Mammary epithelial cell (primary cell): ENCODE data around the gene CERS1.

Experiments used
- CTCF ChIP-seq, 2 donors: IDR thresholded peaks in 1 of 2; conservative IDR thresholded peaks in 1 of 2; 2 replicates each; pipeline ENCODE4 v1.5.1; 2011 to 2012; ENCODE audit warnings: inconsistent platforms in 2 of 2, low read length in 2 of 2, mild to moderate bottlenecking in 2 of 2, control low read depth in 1 of 2, low read depth in 1 of 2; ENCODE audit not compliant: insufficient read depth in 1 of 2; ENCODE audit errors: extremely low read depth in 1 of 2
- EZH2 ChIP-seq: IDR thresholded peaks from 2 replicates; pipeline ENCODE4 v1.6.1; 2012; ENCODE audit warnings: low read length, inconsistent platforms, borderline replicate concordance

- TF ChIP-seq CTCF (conservative IDR thresholded peaks at IDR 0.05 in 1 of 2, IDR thresholded peaks at IDR 0.05 in 1 of 2; ENCODE audit: extremely low read depth in 1 of 2, insufficient read depth in 1 of 2, low read depth in 1 of 2, low read length in 2 of 2): no peak
- TF ChIP-seq EZH2: no peak
Measured at GRCh38 chr19:18910801-18911436, 15.0 kb upstream of the CERS1 start.
